Vagina (tissue), 2 donors: ENCODE measurements around the gene ERO1A. TPM values are rescaled to one million over a fixed set of nuclear protein-coding genes. Genes with fewer than 3 reads are reported as not detected.

Experiments used
- DNase-seq, 2 donors: peaks; one replicate each; pipeline ENCODE4 v3.0.0-alpha.2; 2017; ENCODE audit errors: extremely low spot score in 2 of 2
- H3K27ac ChIP-seq: fragments of 200-600 bp; sonication (generic); one replicate; pipeline ENCODE4 v1.5.1; 2019
- H3K27me3 ChIP-seq: fragments of 200-600 bp; sonication (generic); one replicate; pipeline ENCODE4 v1.5.1; 2019
- H3K36me3 ChIP-seq, 2 donors: fragments of 200-600 bp; sonication (generic); one replicate each; pipeline ENCODE4 v1.5.1; 2017 to 2019
- H3K4me1 ChIP-seq: fragments of 200-600 bp; sonication (generic); one replicate; pipeline ENCODE4 v1.5.1; 2019
- H3K4me3 ChIP-seq, 2 donors: fragments of 200-600 bp; sonication (generic); 1 replicate in 1 of 2; 2 replicates in 1 of 2; pipeline ENCODE4 v1.5.1; 2016 to 2019
- H3K9me3 ChIP-seq: fragments of 200-600 bp; sonication (generic); one replicate; pipeline ENCODE4 v1.5.1; 2019
- CTCF ChIP-seq, 3 experiments: fragments of 450-650 bp in 2 of 3; fragments of 200-600 bp in 1 of 3; sonication (generic) in 1 of 3; IDR thresholded peaks; one replicate each; pipeline ENCODE4 v1.5.1; 2017 to 2019; ENCODE audit warnings: antibody characterized with exemption in 3 of 3, mild to moderate bottlenecking in 2 of 3, moderate library complexity in 2 of 3
- POLR2A ChIP-seq, 2 donors: fragments of 450-650 bp; IDR thresholded peaks; one replicate each; pipeline ENCODE4 v1.6.1; 2017; ENCODE audit warnings: antibody characterized with exemption in 2 of 2, mild to moderate bottlenecking in 2 of 2, moderate library complexity in 2 of 2
- POLR2AphosphoS5 ChIP-seq, 2 donors: sonication (generic); formaldehyde crosslinking; IDR thresholded peaks; one replicate each; pipeline ENCODE4 v1.9.0; 2017; ENCODE audit warnings: antibody characterized with exemption in 2 of 2, mild to moderate bottlenecking in 2 of 2, low read depth in 1 of 2; ENCODE audit not compliant: insufficient read depth in 1 of 2
- intact Hi-C: fragments of 100-400 bp; cut with DNase I; formaldehyde crosslinking; loops from one replicate; pipeline ENCODE4 v1.15.1; 2023
- total RNA-seq: library from RNA; depleted of rRNA; stranded (reverse); fragments of >200 nt; gene quantifications from one replicate; pipeline ENCODE4 v1.2.3, GENCODE V29; 2016

Gene ERO1A, protein sequence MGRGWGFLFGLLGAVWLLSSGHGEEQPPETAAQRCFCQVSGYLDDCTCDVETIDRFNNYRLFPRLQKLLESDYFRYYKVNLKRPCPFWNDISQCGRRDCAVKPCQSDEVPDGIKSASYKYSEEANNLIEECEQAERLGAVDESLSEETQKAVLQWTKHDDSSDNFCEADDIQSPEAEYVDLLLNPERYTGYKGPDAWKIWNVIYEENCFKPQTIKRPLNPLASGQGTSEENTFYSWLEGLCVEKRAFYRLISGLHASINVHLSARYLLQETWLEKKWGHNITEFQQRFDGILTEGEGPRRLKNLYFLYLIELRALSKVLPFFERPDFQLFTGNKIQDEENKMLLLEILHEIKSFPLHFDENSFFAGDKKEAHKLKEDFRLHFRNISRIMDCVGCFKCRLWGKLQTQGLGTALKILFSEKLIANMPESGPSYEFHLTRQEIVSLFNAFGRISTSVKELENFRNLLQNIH
- total RNA-seq = 50.6 TPM

GRCh38 chr14:52695481-52696091, at the start of gene ERO1A:
Gene ERO1A (minus strand): TSS chr14:52695558. CDS start chr14:52695481, 77 bp downstream.
- Histone ChIP-seq H3K27me3 (no peaks in the 10 kb centered on the region), H3K4me1 (peaks cover 38% of the 10 kb centered on the region), H3K9me3 (no peaks in the 10 kb centered on the region), H3K4me3 (peak within 1 kb of the TSS; percentile 84 to 98), H3K27ac (peak within 1 kb of the TSS; percentile 98), H3K36me3 (no peaks in the 10 kb centered on the region)
- TF ChIP-seq POLR2A (IDR thresholded peaks at IDR 0.05) (peak in 1 of 2 donors; percentile 55), POLR2AphosphoS5 (IDR thresholded peaks at IDR 0.05; ENCODE audit: insufficient read depth in 1 of 2, low read depth in 1 of 2) (peak in 1 of 2 donors; percentile 38), CTCF (IDR thresholded peaks at IDR 0.05) (no peak)
- intact Hi-C loops = loop anchor here (10.0 kb wide), 1 partner anchor 141 kb away; the partner anchor contains the start of genes GPR137C and TXNDC16
- DNase-seq = no peak

DNA sequence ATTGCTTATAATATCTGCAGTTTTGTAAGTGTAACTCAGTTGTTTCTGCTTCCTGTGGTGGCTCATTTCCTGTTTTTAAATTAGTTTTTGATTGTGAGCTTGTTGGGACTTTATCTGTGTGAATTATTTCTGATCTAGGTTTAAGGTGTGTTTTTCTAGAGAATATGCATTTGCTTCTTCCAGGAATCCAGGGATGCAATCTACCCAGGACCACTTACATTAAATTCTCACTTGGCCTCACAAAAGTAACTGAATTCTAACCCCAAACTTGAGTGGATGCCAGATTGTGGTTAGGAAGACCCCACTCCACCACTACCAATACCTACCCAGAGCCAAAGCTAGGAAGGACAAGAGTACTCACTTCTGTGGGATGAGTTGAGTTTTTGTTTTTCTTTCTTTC, 46.5 kb upstream of the ERO1A start:
- Histone ChIP-seq H3K9me3 (no peaks in the 10 kb centered on the region), H3K27me3 (no peaks in the 10 kb centered on the region), H3K36me3 (no peaks in the 10 kb centered on the region), H3K4me1 (peaks cover 31% of the 10 kb centered on the region), H3K4me3 (no peak overlapping the region), H3K27ac (peak overlapping the region; percentile 28)
- DNase-seq = no peak
- intact Hi-C loops = no loop called here
- TF ChIP-seq POLR2AphosphoS5 (IDR thresholded peaks at IDR 0.05; ENCODE audit: insufficient read depth in 1 of 2, low read depth in 1 of 2) (no peak), CTCF (IDR thresholded peaks at IDR 0.05) (no peak), POLR2A (IDR thresholded peaks at IDR 0.05) (no peak)

DNA sequence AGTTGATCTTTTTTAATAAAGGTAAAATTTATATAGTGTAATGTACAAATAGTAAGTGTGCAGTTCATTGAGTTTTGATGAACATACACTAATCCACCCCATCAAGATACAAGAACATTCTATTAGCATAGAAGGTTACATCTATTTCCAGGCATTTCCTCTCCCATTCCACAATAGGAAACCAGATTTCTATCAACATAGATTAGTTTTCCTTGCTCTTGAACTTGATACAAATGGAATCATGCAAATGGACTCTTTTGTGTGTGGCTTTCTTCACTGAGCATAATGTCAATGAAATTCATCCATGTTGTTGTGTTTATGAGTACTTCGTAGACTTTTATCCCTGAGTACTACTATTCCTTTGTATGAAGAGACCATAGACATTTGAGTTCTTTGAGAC, 45.4 kb upstream of the ERO1A start:
- TF ChIP-seq POLR2AphosphoS5 (IDR thresholded peaks at IDR 0.05; ENCODE audit: insufficient read depth in 1 of 2, low read depth in 1 of 2) (no peak), POLR2A (IDR thresholded peaks at IDR 0.05) (no peak), CTCF (IDR thresholded peaks at IDR 0.05) (no peak)
- DNase-seq = no peak
- Histone ChIP-seq H3K27ac (no peak overlapping the region), H3K9me3 (no peaks in the 10 kb centered on the region), H3K4me3 (no peak overlapping the region), H3K4me1 (peaks cover 37% of the 10 kb centered on the region), H3K36me3 (no peaks in the 10 kb centered on the region), H3K27me3 (no peaks in the 10 kb centered on the region)
- intact Hi-C loops = no loop called here

GRCh38 chr14:52738409-52738808, 43.1 kb upstream of the ERO1A start:
- H3K9me3 ChIP-seq = no peaks in the 10 kb centered on the region
- peaks cover 26% of the 10 kb centered on the region for H3K4me1 ChIP-seq
- H3K27me3 ChIP-seq = no peaks in the 10 kb centered on the region
- H3K27ac ChIP-seq = no peak overlapping the region
- peaks cover 0 to 3% of the 10 kb centered on the region in 2 donors for H3K36me3 ChIP-seq
- DNase-seq = no peak
- intact Hi-C loops = no loop called here
- TF ChIP-seq POLR2AphosphoS5 (IDR thresholded peaks at IDR 0.05; ENCODE audit: insufficient read depth in 1 of 2, low read depth in 1 of 2) = no peak
- TF ChIP-seq POLR2A (IDR thresholded peaks at IDR 0.05) = no peak
- no peak for TF ChIP-seq CTCF (IDR thresholded peaks at IDR 0.05)
- no peak overlapping the region for H3K4me3 ChIP-seq
